Right renal pelvis (tissue), 4 donors: ENCODE measurements around the gene CNP. TPM values are rescaled to one million over a fixed set of nuclear protein-coding genes. Genes with fewer than 3 reads are reported as not detected.

Source experiments
- DNase-seq, 4 donors: peaks; one replicate each; pipeline ENCODE4 v3.0.0-alpha.2; 2013; ENCODE audit warnings: low read depth in 4 of 4, low spot score in 3 of 4, missing footprints in 1 of 4
- polyA plus RNA-seq, 4 donors: library from polyadenylated mRNA; unstranded; fragments of 120-200 nt; gene quantifications; one replicate each; pipeline ENCODE4 v1.2.1, GENCODE V29; 2013; ENCODE audit not compliant: insufficient read length in 4 of 4

CNP gene
- polyA plus RNA-seq, 4 donors, result 63.0 to 80.3 (median 68.1) TPM

DNA sequence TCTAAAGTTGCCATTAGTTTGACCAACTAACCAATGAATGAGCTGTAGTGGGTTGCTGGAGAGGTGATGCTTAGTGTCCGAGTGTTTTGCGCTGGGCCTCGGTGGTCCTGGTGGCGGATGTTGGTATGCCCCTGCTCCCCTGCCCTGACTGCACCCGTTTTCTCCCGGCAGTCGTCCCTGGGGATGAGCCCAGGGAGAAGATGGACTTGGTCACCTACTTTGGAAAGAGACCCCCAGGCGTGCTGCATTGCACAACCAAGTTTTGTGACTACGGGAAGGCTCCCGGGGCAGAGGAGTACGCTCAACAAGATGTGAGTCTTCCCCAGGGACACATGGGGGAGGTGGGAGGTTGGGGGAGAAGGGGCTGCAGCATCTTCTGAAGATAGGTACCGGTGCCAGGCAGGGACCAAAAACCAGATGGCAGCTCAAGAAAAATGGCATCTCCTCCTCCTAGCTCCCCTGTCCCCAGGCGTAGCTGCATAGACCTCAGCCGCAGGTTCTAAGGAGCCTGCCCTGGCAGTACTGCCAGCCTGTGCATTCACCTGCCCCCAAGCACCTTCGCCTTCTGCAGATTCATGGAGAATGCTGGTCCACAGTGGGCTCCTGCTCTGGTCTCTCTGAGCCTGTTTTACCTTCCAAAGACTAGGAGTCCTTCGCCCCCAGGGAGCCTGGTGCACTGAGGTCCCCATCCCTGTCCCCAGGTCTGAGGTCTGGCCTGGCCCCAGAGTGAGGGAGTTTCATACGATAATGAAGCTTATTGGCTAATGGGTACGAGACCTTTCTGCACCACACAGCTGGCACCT, 5.3 kb downstream of the CNP start:
- DNase-seq, result no peak

DNA sequence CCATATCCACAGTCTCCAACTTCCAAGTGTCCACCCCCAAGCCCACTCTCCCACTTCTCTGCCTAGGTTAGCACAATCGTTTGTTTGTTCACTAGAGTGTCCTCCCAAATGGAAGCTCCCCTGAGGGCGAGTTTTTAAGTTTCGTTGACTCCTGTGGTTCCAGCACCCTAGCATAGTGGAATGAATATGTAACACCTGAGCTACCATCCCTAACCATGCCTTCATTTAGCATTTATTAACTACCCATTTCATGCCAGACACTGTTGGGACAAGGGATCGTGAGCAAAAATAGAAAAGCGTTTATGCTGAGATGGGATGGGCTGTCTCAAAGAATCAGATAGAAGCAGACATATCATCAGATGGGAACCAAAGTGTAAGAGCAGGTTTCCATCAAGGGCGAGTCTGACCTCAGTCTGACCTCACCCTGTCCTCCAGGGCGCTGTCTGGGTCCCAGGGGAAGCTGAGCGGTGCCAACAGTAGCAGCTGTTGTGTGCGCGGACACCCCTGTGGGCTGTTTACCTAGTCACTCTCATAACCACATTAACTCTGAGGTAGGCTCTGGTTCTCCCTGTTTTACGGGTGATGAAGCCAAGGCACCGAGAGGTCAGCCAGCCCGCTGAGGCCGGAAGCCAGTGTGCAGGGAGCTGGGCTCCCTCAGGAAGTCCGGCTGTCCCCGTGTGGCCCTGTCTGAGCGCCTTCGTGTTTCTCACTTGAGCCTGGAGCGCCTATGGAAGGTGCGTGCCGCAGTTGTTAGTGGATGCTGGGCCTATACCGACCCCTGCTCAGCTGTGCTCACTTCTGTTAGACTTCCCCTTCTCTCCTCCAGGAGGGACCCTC, 6.2 kb downstream of the CNP start:
- no peak for DNase-seq

DNA sequence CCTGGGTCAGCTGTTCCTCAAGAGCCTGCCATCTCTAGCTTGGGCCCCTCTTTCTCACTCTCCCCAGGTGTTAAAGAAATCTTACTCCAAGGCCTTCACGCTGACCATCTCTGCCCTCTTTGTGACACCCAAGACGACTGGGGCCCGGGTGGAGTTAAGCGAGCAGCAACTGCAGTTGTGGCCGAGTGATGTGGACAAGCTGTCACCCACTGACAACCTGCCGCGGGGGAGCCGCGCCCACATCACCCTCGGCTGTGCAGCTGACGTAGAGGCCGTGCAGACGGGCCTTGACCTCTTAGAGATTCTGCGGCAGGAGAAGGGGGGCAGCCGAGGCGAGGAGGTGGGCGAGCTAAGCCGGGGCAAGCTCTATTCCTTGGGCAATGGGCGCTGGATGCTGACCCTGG, 6.8 kb downstream of the CNP start:
- no peak for DNase-seq

DNA sequence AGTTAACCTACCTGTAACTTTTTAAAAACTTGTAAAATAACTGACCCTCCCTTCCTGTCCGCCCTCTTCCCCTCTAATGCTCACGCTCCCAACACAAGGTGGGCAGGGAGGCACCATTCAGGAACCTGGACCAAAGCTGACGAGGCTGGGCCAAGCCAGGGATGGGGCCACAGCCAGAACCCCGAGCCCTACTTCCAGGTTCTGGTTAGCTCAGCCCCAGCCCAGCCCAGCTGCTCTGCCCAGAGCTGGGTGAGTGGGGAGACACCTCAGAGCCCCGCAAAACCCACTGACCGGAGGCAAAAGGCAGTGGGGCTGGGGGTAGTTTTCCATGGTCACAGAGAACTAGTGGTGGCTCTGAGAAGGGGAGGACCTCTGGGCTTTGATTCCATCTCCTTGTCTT, 7.4 kb downstream of the CNP start:
- no peak for DNase-seq

DNA sequence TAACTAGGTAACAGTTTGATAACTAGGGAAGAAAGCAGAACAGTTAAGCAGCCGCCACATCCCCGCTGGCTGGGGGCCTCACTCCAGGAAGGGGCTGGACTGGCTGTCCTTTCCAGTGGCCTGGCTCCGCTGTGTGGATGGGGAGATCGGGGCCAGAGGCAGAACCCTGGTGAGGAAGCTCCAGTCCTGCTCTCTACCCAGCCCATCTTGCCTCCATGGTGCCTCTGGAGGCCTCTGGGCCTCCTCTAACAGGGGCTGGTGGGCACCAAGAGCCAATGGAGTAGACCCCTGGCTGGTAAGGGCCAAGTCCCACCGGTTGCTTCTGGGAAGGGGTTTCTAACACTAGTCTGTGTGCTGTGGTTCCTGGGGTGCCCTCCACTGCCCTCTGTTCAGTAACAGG, 8.1 kb downstream of the CNP start:
- DNase-seq, result no peak

DNA sequence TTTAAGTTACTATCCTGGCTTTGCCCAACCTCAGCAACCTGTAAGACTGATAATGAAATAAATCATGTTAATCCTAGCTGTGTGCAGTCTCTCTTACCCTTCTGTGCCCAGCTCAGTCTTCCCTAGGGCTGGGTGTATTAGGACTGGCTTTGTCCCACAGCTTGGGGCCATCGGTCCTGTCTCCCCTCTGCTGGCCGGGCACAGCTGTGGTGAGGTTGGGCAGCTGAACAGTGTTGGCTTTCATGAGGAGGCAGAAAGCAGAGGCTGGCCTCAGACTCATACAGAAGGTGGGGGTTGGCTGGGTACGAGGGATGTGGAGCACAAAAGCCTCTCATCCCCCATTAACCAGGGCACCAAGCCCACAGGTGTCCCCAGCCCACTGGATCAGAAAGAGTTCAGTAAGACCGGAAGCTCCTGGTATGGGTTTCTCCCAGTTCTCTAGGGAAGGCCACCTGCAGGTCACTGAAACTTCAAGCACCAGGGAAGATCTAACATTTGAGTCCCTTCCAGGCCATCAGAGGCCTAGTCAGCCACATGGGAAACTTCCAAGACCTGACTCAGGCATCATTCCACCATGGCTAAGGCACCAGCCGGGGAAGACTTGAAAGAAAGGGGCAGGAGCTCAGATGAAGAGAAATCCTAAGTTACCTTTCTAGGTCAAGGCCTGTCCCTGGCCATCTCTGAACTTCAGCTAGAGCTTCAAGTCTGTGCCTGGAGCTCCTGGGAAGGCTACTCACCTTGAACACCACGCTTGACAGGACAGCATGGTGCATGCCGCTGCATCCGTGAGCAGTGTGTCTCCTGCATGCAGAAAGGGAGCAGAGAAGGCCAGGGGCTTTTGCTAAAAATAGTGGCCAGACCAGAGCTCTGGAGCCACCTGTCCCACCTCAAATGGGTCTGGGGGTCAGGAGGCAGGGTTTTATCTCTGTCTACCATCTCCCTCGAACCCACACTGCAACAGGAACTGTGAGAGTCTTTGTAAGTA, 8.8 kb downstream of the CNP start:
- DNase-seq, result no peak

DNA sequence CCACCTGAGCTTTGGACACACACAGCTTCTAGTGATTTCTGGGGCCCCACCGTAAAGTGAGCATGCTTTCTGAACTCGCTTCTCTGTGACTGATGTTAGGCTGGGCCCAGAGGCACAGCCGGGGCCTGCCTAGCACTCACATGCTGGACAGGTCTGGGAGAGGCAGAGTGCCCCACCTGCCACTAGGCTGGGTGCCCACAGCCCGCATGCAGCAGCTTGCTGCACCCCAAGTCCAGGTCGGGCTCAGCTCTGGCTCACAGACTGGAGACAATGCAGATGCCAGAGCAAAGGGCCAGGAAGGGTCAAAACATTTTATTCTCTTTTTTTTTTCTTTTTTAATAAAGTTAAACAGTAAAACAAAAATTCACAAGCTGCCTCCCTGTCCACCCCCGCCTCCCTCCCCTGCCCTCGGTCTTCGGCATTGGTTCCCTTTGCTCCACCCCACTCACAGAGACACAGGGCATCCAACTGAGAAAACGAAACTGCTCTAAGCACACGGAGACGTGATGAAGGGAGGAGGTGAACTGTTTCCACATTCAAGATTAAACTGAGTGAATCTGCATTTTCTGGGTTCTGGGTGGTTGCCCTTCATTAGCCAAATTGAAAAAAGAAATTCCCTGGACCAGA, 9.7 kb downstream of the CNP start:
- DNase-seq, result no peak

DNA sequence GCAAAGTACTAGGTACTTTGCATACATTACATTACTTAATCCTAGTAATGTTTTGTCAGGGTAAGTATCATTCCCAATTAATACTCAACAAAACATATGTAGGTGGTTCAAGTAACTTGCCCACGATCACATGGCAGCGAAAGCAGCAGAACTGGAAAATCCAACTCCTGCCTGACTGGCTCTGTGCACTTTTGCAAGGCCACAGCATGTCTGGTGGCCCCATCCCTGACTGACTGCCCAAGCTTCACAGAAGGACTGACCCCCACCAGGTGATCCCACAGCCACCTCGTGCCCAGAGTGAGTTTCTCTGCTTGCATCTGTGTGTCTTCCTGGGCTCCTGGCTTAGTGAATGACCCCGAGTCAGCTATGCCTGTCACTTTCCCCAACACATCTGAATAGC, 11.4 kb downstream of the CNP start:
- DNase-seq, result no peak

DNA sequence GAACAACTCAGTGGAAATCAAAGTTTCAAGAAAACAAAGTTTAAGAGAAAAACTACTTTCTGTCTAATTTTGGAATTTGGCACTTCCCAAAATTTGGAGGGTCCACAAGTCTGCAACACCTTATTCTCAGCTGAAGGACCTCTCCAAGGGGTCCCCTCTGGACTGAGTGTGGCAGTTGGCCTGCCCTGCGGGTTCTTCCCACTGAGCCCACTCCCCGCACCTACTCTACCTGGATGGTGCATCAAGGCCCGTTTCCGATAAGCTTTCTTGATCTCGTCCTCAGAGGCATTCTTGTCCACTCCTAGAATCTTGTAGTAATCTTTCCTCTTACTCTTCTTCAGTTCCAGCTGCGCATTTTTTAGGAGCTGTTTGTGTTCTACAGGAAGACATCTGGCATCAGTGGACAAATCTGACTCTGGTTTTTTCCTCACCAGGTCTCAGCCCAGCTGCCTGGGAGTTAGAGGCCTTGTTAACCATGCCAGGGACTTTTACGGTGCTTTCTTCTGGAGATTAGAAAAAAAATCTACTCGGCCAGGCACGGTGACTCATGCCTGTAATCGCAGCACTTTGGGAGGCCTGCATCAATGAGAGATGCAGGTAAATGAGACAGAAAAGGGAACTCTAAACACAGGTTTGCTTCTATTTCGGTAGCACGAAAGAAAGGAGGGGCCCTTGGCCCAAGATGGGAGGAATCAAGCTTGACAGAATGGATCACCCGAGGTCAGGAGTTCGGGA, 15.6 kb downstream of the CNP start:
- no peak for DNase-seq

DNA sequence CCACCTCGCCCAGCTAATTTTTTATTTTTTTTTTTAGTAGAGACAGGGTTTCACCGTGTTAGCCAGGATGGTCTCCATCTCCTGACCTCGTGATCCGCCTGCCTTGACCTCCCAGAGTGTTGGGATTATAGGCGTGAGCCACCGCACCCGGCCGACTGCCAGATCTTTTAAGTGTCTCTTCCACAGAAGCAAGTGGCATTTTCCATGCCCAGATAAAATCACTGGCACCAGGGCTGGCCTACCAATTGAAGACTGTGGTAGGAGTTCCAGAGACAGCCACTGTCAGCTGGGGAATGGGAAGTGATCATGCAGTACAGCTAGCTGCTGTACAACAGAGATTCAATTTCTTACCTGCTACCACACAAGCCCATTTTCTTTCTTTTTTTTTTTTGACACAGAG, 17.9 kb downstream of the CNP start:
- DNase-seq, result no peak

DNA sequence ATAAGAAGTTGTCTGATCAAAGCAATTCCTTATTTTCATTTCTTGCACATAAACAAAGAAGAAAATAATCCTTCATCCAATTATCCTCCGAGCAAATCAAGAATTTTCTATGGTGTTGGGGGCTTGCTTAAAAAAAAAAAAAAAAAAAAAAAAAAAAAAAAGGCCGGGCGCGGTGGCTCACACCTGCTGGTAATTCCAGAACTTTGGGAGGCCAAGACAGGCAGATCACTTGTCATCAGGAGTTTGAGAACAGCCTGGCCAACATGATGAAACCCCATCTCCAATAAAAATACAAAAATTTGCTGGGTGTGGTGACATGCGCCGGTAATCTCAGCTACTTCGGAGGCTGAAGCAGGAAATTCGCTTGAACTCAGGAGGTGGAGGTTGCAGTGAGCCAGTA, 19.3 kb downstream of the CNP start:
- no peak for DNase-seq

DNA sequence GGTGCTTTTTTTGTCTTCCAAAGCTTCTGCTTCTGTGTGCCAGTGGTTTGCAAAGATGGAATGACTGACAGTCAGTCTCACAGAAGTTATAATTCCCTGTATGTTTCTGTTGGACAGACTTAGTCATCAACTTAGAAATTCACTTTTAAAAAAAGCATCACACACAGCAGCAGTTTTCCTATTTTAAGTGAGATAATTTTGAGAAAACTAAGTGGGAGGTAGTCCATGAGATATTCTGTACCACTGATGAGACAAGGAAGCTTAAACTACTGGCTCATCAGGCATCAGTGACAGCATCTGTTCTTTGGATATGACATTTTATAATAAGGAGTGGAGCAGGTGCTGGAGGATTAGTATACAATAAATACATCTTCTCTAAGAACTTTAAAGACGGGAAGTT, 20.0 kb downstream of the CNP start:
- no peak for DNase-seq

DNA sequence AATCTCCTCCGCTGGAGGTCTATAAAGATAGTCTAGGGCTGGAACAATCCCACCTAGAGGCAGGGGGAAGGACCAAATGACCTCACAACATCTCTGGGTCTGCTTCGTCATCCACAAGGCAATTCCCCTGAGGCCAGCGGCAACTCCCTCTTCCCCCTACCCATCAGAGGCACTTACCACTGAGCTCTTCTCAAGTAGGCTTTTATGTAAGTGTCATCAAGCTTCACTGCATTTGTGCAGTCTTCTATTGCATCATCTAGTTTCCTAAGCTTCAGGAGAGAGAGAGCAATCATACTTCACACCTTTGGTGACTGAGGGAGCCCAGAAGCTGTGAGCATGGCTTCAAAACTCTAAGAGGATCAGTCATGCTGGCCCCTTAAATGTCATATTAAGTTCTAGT, 21.0 kb downstream of the CNP start:
- no peak for DNase-seq

DNA sequence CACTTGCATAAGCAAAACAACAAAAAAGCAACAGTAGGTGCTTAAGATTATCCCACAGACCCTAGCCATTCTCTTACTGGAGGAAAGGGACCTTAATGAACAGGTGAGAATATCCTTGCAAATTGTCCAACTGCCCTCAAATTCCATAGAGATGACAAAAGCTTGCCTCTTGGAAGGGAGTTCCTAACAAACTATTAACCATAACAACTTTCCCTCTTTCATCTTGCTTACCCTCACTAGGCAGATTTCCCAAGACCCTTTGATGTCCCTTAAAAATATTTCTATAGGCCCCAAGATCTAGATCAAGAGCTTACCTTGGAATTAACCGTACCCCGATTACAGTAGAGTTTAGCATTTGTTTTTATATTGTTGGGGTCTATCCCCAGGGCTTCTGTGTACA, 21.8 kb downstream of the CNP start:
- no peak for DNase-seq

DNA sequence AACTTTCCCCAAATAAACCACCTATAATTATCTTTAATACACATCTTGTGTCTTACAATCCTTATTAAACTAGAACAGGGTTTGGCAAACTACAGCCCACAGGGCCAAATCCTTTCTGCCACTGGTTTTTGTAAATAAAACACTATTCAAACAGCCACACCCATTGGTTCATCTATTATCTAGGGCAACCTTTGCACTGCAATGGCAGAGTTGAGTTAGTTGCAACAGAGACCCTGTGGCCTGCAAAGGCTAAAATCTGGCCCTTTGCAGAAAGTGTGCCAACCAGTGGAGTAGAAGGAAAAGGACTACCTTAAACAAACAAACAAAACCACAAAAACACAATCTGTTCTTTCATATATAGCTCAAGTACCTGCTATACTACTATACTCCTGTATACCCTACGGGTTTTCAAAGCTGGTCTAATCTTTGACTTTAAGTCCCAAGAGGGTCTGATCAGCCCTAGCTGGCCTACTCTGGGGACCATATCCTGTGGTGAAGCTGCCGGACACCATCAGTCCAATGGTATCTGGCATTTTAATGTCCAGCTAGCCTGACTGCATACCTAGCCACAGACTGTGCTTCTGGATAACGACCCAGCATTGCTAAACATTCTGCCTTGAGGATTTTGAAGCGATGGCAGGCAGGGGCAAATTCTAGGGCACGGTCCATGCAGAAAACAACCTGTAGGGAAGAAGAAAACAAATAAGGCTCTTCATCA, 23.3 kb downstream of the CNP start:
- no peak for DNase-seq

DNA sequence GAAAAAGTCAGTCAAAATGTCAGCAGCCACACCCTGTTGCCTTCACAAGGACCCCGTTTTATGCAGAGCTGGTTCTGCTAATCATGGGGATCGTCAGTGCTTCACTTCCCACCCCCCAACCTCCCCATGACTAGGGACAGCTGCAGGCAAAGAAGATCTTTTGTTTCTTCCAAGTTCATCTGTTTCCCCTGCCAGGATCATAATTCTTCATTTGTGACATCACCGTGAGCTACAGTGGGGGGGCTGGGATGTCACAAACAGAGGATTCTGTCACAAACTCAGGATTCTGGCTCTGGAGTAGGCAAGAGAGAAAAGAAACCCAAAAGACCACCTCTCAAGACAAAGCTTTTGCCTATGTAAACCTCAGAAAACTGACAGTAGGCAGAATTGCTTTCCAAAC, 26.0 kb downstream of the CNP start:
- no peak for DNase-seq

DNA sequence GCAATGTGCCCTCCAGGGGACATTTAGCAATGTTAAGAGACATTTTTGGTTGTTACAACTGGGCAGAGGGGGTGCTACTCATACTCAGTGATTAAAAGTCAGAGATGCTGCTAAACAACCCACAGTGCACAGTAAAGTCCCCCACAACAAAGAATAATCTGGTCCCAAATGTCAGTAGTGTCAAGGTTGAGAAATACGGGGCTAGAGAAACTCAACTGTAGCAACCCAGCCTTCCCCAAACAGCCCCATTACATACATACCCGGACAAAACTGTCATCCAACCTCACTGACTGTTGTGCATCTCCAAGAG, 30.2 kb downstream of the CNP start:
- no peak for DNase-seq

DNA sequence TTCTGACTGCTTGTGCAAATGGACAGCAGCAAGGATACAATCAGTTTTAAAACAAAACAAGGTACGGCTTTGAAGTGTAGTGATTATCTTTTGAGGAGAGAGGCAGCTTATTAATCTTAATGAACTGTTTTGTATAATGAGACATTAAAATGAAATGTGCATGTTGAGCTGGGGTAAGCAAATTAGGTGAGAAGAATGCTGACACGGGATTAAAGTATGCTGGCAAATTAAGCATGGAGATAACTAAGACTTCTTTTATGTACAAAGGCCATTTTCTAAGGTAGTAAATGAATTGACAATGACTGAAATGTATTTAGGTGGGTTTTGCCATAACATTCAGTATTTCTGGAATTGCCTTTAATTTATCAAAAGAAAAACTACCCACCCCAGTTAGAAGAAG, 31.9 kb downstream of the CNP start:
- no peak for DNase-seq

DNA sequence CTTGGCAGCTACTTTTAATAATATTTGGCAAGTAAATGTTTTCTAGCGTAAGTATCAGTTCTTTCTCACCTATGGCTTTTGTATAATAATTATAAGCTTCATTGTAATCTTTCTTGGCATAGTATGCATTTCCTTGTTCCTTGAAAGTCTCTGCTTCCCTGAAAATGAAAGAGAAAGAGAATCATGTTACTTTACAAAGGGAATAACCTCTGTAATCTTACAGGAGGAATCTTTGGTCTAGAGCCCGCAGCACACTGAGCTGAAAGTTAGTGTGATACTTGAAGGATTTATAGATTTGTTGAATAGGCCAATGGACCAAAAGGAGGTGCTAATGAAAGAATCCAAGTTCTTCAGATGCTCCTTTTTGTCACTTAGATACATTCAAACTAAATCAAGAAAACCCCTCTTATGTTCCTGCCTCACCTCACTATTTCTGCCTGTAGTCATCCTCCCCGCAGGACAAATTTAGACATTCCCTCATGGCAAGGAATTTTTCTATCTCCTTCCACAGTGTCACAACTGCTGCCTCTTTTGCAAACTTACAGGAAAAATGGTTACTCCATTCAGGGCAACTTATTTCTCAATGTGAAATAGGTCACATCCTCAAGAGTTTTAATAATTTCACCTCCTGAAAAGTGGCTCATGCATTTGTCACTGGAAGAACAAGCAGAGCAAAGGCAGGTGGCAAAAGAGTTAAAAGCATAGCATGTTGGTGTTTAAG, 34.0 kb downstream of the CNP start:
- no peak for DNase-seq
